Measurements from ENCODE around the gene IRAK2.

- TF ChIP-seq POLR2A (IDR thresholded peaks at IDR 0.05; ENCODE audit: extremely low read depth, insufficient read length) (no peak), CTCF (IDR thresholded peaks at IDR 0.05; ENCODE audit: low read depth, low read length) (no peak), MYC (IDR thresholded peaks at IDR 0.05; ENCODE audit: low read depth, low read length) (no peak), MAX (IDR thresholded peaks at IDR 0.05; ENCODE audit: low read depth, low read length) (no peak)
Observed at GRCh38 chr3:10150987-10151386, 13.7 kb upstream of the IRAK2 start.
